GM19023 (cell line): ENCODE results near the gene HOXA13.

Experiments used
- ATAC-seq: cut with Tn5 transposase; IDR thresholded peaks from one replicate; pipeline ENCODE4 v1.9.1; 2021; ENCODE audit warnings: mild to moderate bottlenecking, moderate library complexity; ENCODE audit not compliant: unreplicated experiment

The HOXA13 gene

GRCh38 chr7:27237735-27238334, 37.9 kb upstream of the HOXA13 start:
- ATAC-seq, result no peak

GRCh38 chr7:27235387-27236311, 35.8 kb upstream of the HOXA13 start:
- ATAC-seq, result no peak

- ATAC-seq, result no peak
Observed at GRCh38 chr7:27229448-27229847, 29.6 kb upstream of the HOXA13 start.

- ATAC-seq, result no peak
Observed at GRCh38 chr7:27224983-27225934, 25.4 kb upstream of the HOXA13 start.

- ATAC-seq, result no peak
Observed at GRCh38 chr7:27223941-27224575, 24.2 kb upstream of the HOXA13 start.

- no peak for ATAC-seq
Observed at GRCh38 chr7:27221201-27221797, 21.4 kb upstream of the HOXA13 start.

GRCh38 chr7:27220440-27220955, 20.6 kb upstream of the HOXA13 start:
- ATAC-seq, result no peak

- no peak for ATAC-seq
Observed at GRCh38 chr7:27219821-27220220, 19.9 kb upstream of the HOXA13 start.

- no peak for ATAC-seq
Observed at GRCh38 chr7:27217951-27218350, 18.1 kb upstream of the HOXA13 start.

GRCh38 chr7:27215356-27215755, 15.5 kb upstream of the HOXA13 start:
- ATAC-seq, result no peak

- no peak for ATAC-seq
Observed at GRCh38 chr7:27214239-27214950, 14.5 kb upstream of the HOXA13 start.

- ATAC-seq, result no peak
Observed at GRCh38 chr7:27213433-27214238, 13.7 kb upstream of the HOXA13 start.

- no peak for ATAC-seq
Observed at GRCh38 chr7:27212497-27213432, 12.9 kb upstream of the HOXA13 start.

- ATAC-seq, result no peak
Observed at GRCh38 chr7:27211764-27212204, 11.9 kb upstream of the HOXA13 start.

- no peak for ATAC-seq
Observed at GRCh38 chr7:27211084-27211446, 11.2 kb upstream of the HOXA13 start.

- no peak for ATAC-seq
Observed at GRCh38 chr7:27210441-27211083, 10.7 kb upstream of the HOXA13 start.

- no peak for ATAC-seq
Observed at GRCh38 chr7:27209933-27210440, 10.1 kb upstream of the HOXA13 start.
